Breast epithelium (tissue), 4 donors: ENCODE measurements around the gene LYPD6B. TPM values are rescaled to one million over a fixed set of nuclear protein-coding genes. Genes with fewer than 3 reads are reported as not detected.

Experiments
- DNase-seq, 2 donors: peaks; one replicate each; pipeline ENCODE4 v3.0.0-alpha.2; 2019; ENCODE audit warnings: low spot score in 2 of 2
- H3K27ac ChIP-seq, 2 donors: fragments of 200-600 bp; sonication (generic) in 1 of 2; one replicate each; pipeline ENCODE4 v1.5.1; 2016 to 2019; ENCODE audit warnings: mild to moderate bottlenecking in 1 of 2
- H3K27me3 ChIP-seq, 2 donors: fragments of 200-600 bp; sonication (generic) in 1 of 2; one replicate each; pipeline versions ENCODE4 v1.5.1 to v1.6.0; 2017 to 2019; ENCODE audit warnings: control low read depth in 1 of 2, mild to moderate bottlenecking in 1 of 2
- H3K36me3 ChIP-seq: fragments of 200-600 bp; one replicate; pipeline ENCODE4 v1.5.1; 2019
- H3K4me1 ChIP-seq, 2 donors: fragments of 200-600 bp; sonication (generic); one replicate each; pipeline ENCODE4 v1.5.1; 2016 to 2019; ENCODE audit warnings: control low read depth in 1 of 2
- H3K4me3 ChIP-seq, 3 donors: fragments of 200-600 bp; sonication (generic); 1 replicate in 2 of 3; 2 replicates in 1 of 3; pipeline ENCODE4 v1.5.1; 2016 to 2019; ENCODE audit warnings: mild to moderate bottlenecking in 3 of 3, moderate library complexity in 2 of 3
- H3K9me3 ChIP-seq, 2 donors: fragments of 200-600 bp; sonication (generic) in 1 of 2; one replicate each; pipeline ENCODE4 v1.5.1; 2016 to 2019; ENCODE audit warnings: control low read depth in 1 of 2
- POLR2A ChIP-seq: fragments of 450-650 bp; IDR thresholded peaks from one replicate; pipeline ENCODE4 v1.6.1; 2016; ENCODE audit warnings: antibody characterized with exemption, mild to moderate bottlenecking, moderate library complexity
- POLR2AphosphoS5 ChIP-seq, 3 donors: sonication (generic); formaldehyde crosslinking; IDR thresholded peaks; one replicate each; pipeline ENCODE4 v1.6.1; 2017; ENCODE audit warnings: antibody characterized with exemption in 3 of 3
- intact Hi-C: fragments of 100-400 bp; cut with DNase I; formaldehyde crosslinking; loops from one replicate; pipeline ENCODE4 v1.15.1; 2023; ENCODE audit warnings: low total_unique reads
- total RNA-seq, 3 donors: library from RNA; depleted of rRNA; stranded (reverse); fragments of >200 nt; gene quantifications; one replicate each; pipeline ENCODE4 v1.1.0, GENCODE V29; 2016
- TF ChIP-seq, protein P1 (sequence below), 3 donors: fragments of 450-650 bp; IDR thresholded peaks; one replicate each; pipeline ENCODE4 v1.5.1; 2016 to 2017; ENCODE audit warnings: antibody characterized with exemption in 3 of 3, mild to moderate bottlenecking in 3 of 3, moderate library complexity in 3 of 3

The LYPD6B gene
- total RNA-seq, 3 donors from 2014 or later: 0.32 to 41.4 (median 21.0) TPM

DNA sequence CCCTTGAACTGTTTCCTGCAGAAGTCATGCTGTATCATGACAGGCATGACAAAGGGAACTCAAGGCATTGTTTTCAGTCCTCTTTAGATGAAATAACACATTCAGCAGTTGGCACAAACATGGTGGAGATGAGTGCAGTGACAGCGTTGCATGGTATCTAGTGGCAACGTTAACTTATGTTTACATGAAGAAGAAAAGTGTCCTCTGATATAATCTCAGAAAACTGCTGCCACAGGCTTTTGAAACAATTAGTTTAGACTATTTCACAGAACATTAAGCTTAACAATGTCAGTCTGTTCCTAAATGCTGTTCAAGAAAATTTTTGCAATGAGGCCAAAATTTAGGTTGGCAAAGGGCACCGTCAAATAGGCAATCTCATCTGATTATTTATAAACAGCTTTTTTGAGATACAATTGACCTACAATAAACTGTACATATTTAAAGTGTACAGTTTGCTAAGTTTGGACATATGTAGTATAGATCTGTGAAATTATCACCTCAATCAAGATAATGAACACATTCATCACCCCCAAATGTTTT is 64.7 kb downstream of the LYPD6B start:
- Histone ChIP-seq H3K9me3 (no peaks in the 10 kb centered on the region), H3K4me3 (no peak overlapping the region)
- intact Hi-C loops: no loop called here

DNA sequence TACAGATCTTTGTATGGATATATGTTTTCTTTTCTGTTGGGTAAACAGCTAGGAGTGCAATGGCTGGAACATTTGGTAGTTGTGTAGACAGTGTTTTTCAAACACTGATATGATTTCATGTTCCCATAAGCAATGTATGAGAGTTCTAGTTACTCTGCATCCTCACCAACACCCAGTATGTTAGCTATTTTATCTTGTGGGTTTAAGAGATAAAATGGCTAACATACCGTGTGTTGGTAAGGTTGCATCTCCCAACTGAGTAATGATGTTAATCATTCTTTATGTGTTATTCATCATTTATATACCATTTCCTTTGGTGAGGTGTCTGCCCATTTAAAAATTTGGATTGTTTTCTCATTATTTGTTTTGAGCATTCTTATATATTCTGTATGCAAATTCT is 65.7 kb downstream of the LYPD6B start:
- intact Hi-C loops: no loop called here
- no peak for DNase-seq
- TF ChIP-seq POLR2A (no peak), POLR2AphosphoS5 (IDR thresholded peaks at IDR 0.05) (no peak)
- TF ChIP-seq, protein P1, sequence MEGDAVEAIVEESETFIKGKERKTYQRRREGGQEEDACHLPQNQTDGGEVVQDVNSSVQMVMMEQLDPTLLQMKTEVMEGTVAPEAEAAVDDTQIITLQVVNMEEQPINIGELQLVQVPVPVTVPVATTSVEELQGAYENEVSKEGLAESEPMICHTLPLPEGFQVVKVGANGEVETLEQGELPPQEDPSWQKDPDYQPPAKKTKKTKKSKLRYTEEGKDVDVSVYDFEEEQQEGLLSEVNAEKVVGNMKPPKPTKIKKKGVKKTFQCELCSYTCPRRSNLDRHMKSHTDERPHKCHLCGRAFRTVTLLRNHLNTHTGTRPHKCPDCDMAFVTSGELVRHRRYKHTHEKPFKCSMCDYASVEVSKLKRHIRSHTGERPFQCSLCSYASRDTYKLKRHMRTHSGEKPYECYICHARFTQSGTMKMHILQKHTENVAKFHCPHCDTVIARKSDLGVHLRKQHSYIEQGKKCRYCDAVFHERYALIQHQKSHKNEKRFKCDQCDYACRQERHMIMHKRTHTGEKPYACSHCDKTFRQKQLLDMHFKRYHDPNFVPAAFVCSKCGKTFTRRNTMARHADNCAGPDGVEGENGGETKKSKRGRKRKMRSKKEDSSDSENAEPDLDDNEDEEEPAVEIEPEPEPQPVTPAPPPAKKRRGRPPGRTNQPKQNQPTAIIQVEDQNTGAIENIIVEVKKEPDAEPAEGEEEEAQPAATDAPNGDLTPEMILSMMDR (IDR thresholded peaks at IDR 0.05): no peak
- H3K4me3 ChIP-seq: no peak overlapping the region
- no peaks in the 10 kb centered on the region for H3K27me3 ChIP-seq
- H3K4me1 ChIP-seq: no peaks in the 10 kb centered on the region
- H3K27ac ChIP-seq: no peak overlapping the region
- H3K9me3 ChIP-seq: no peaks in the 10 kb centered on the region
- no peaks in the 10 kb centered on the region for H3K36me3 ChIP-seq

More for the DNA sequence above, 64.7 kb downstream of the LYPD6B start:
- Histone ChIP-seq H3K36me3 (no peaks in the 10 kb centered on the region), H3K27ac (no peak overlapping the region), H3K27me3 (no peaks in the 10 kb centered on the region), H3K4me1 (no peaks in the 10 kb centered on the region)
- no peak for DNase-seq
- no peak for TF ChIP-seq POLR2A
- TF ChIP-seq, protein P1 (IDR thresholded peaks at IDR 0.05): no peak
- TF ChIP-seq POLR2AphosphoS5 (IDR thresholded peaks at IDR 0.05): no peak

DNA sequence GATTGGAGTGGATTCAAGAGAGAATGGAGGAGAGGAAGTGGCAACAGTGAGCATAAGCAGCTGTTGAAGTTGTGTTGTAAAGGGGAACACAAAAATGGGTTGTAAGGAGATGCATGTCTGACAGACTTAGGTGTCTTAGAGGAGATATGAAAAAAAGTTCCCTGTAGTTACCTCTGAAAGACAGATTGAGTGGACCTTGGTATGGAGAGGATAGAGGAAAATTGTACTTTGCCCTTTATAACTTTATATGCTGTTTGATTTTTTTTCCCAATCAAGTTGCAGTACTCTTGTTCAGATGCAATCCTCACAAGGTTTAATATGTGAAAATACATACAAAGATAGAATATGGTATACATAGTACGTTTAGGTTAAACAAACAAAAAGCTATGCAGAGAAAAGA is 73.6 kb downstream of the LYPD6B start:
- TF ChIP-seq POLR2A: no peak
- TF ChIP-seq, protein P1 (IDR thresholded peaks at IDR 0.05): no peak
- no peak for TF ChIP-seq POLR2AphosphoS5 (IDR thresholded peaks at IDR 0.05)
- Histone ChIP-seq H3K27ac (no peak overlapping the region), H3K9me3 (no peaks in the 10 kb centered on the region), H3K4me1 (no peaks in the 10 kb centered on the region), H3K4me3 (no peak overlapping the region), H3K36me3 (no peaks in the 10 kb centered on the region), H3K27me3 (no peaks in the 10 kb centered on the region)
- intact Hi-C loops: no loop called here
- no peak for DNase-seq

DNA sequence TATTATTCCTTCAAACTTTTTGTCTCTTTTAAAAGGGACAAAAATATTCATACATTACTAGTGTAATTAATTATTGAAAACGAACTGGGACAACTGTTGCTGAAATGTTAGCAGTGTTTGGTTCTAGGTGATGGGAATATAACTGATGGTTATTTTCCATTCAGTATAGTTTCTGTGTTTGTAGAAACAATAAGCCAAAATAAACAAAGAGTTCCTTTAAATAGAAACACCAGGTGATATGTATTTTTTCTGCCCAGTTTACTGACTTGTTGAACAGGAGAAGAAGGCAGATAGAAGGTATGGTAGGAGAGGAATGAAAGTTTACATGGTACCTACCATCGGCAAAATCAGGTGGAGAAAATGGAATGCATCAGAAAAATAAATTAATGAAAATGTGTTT is 74.2 kb downstream of the LYPD6B start:
- Histone ChIP-seq H3K9me3 (no peaks in the 10 kb centered on the region), H3K27ac (no peak overlapping the region), H3K4me3 (no peak overlapping the region), H3K36me3 (no peaks in the 10 kb centered on the region), H3K27me3 (no peaks in the 10 kb centered on the region), H3K4me1 (no peaks in the 10 kb centered on the region)
- no peak for DNase-seq
- no peak for TF ChIP-seq POLR2AphosphoS5 (IDR thresholded peaks at IDR 0.05)
- TF ChIP-seq, protein P1 (IDR thresholded peaks at IDR 0.05): no peak
- intact Hi-C loops: no loop called here

DNA sequence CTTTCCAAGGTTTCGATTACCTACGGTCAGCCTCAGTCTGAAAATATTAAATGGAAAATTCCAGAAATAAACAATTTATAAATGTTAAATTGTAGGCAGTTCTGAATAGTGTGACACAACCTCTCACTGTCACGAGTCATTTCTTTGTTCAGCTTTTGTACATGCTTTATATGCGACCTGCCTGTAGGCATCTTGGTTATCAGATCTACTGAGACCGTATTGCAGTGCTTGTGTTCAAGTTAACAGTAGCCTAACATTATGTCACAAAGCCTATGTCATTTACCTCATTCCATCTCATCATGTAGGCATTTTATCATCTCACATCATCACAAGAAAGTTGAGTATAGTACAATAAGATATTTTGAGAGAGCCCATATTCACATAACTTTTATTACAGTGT is 77.3 kb downstream of the LYPD6B start:
- Histone ChIP-seq H3K27ac (no peak overlapping the region), H3K4me3 (no peak overlapping the region), H3K27me3 (no peaks in the 10 kb centered on the region), H3K36me3 (no peaks in the 10 kb centered on the region), H3K9me3 (no peaks in the 10 kb centered on the region), H3K4me1 (no peaks in the 10 kb centered on the region)
- TF ChIP-seq POLR2AphosphoS5 (IDR thresholded peaks at IDR 0.05) (no peak), POLR2A (no peak)
- intact Hi-C loops: no loop called here
- no peak for DNase-seq

DNA sequence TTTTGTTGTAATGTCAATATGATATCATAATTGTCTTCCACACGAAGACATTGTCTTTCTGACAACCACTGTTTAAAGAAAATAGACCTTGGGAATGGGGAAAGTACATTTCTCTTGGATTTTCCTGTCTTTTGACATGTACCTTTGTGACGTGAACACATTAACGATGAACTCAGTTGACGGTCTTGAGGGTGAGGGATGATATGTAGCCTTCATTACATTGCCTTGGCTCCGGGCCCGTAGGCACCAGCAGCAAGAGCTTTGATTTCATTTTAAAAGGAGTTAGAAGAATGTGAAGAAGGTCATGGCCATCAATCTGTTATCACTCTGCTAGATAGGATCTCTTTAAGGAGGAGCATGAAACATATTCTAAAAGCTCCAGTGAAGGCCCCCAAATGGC is 80.9 kb downstream of the LYPD6B start:
- Histone ChIP-seq H3K4me1 (no peaks in the 10 kb centered on the region), H3K9me3 (no peaks in the 10 kb centered on the region), H3K27me3 (no peaks in the 10 kb centered on the region), H3K36me3 (no peaks in the 10 kb centered on the region), H3K4me3 (no peak overlapping the region), H3K27ac (no peak overlapping the region)
- DNase-seq: no peak
- intact Hi-C loops: no loop called here
- TF ChIP-seq POLR2A (no peak), POLR2AphosphoS5 (IDR thresholded peaks at IDR 0.05) (no peak)
- TF ChIP-seq, protein P1 (IDR thresholded peaks at IDR 0.05): no peak
